ENCODE results near the gene KREMEN2. TPM values are rescaled to one million over a fixed set of nuclear protein-coding genes. Genes with fewer than 3 reads are reported as not detected.

Gene KREMEN2
- total RNA-seq, 4 donors from 2014 or later: not detected

GRCh38 chr16:2933701-2934100, 30.4 kb upstream of the KREMEN2 start:
- no peak overlapping the region for H3K27ac ChIP-seq
- WGBS, 2 donors (ENCODE audit: low coverage in 1 of 2): 73% methylated on average over 4 of the region's 22 CpGs; no CpG with 5 or more reads in 1 of the 2 donors
- no peaks in the 10 kb centered on the region for H3K27me3 ChIP-seq
- no peak for TF ChIP-seq POLR2A (IDR thresholded peaks at IDR 0.05)
- no peak for TF ChIP-seq EP300 (IDR thresholded peaks at IDR 0.05)
- TF ChIP-seq CTCF (IDR thresholded peaks at IDR 0.05): no peak
- TF ChIP-seq POLR2AphosphoS5 (IDR thresholded peaks at IDR 0.05): no peak
- H3K4me1 ChIP-seq: no peaks in the 10 kb centered on the region
- H3K36me3 ChIP-seq: peaks cover 0 to 94% of the 10 kb centered on the region in 2 donors
- no peak for ATAC-seq
- H3K4me3 ChIP-seq: no peak overlapping the region
- no peaks in the 10 kb centered on the region for H3K9me3 ChIP-seq

DNA sequence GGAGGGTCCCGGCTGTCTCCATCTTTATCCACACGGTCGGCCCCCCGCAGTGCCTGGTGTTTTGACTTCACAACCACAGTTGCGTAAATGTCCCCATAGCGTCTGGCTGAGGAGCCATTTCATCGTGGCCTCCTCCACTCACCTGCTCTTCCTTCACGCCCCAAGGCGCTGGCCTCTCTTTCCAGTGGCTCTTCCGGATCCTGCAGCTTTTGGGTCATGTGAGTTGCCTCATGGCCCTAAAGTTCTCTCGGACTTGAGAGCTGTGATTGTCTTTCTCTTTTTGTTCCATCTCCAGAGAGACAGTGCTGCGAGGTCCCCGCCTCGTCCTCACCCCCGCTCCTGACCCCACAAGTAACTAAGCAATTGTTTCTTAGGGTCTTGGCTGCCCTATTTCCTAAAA, 29.6 kb upstream of the KREMEN2 start:
- no peaks in the 10 kb centered on the region for H3K4me1 ChIP-seq
- H3K27me3 ChIP-seq: no peaks in the 10 kb centered on the region
- no peaks in the 10 kb centered on the region for H3K9me3 ChIP-seq
- TF ChIP-seq POLR2AphosphoS5 (IDR thresholded peaks at IDR 0.05) (no peak), POLR2A (IDR thresholded peaks at IDR 0.05) (no peak)
- H3K4me3 ChIP-seq: no peak overlapping the region
- H3K27ac ChIP-seq: no peak overlapping the region
- ATAC-seq: no peak
- WGBS, 2 donors (ENCODE audit: low coverage in 1 of 2): 81 to 86% methylated on average over 5 to 12 of the region's 15 CpGs
- peaks cover 0 to 94% of the 10 kb centered on the region in 2 donors for H3K36me3 ChIP-seq

- no peak for TF ChIP-seq POLR2A (IDR thresholded peaks at IDR 0.05)
- no peak for TF ChIP-seq EP300 (IDR thresholded peaks at IDR 0.05)
- TF ChIP-seq POLR2AphosphoS5 (IDR thresholded peaks at IDR 0.05): no peak
- no peak for TF ChIP-seq CTCF (IDR thresholded peaks at IDR 0.05)
- Histone ChIP-seq H3K27ac (no peak overlapping the region), H3K9me3 (no peaks in the 10 kb centered on the region), H3K36me3 (peaks cover 0 to 94% of the 10 kb centered on the region in 2 donors), H3K27me3 (no peaks in the 10 kb centered on the region), H3K4me1 (no peaks in the 10 kb centered on the region), H3K4me3 (no peak overlapping the region)
- WGBS, 2 donors (ENCODE audit: low coverage in 1 of 2): 80% methylated on average over 1 of the region's 22 CpGs; no CpG with 5 or more reads in 1 of the 2 donors
- ATAC-seq: no peak
These were observed 27.6 kb upstream of the KREMEN2 start for GRCh38 chr16:2936436-2937011.

DNA sequence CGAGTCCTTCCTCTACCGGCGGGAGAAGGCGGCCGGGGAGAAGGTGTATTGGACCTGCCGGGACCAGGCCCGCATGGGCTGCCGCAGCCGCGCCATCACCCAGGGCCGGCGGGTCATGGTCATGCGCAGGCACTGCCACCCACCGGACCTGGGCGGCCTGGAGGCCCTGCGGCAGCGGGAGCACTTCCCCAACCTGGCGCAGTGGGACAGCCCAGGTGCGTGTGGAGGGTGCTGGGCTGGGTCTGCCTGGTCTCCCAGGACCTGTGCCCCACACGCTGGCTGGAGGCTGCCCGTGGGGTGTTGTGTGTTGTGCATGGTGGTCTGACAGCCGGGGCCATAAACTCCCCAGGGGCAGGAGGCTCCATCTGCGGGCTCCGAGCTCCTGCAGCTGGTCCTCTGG, 26.9 kb upstream of the KREMEN2 start:
- Histone ChIP-seq H3K4me1 (no peaks in the 10 kb centered on the region), H3K4me3 (no peak overlapping the region), H3K9me3 (no peaks in the 10 kb centered on the region), H3K27ac (no peak overlapping the region), H3K36me3 (peaks cover 0 to 97% of the 10 kb centered on the region in 2 donors), H3K27me3 (no peaks in the 10 kb centered on the region)
- ATAC-seq: no peak
- no CpG with 5 or more reads among the region's 24 CpGs for WGBS, 2 donors (ENCODE audit: low coverage in 1 of 2)
- TF ChIP-seq EP300 (IDR thresholded peaks at IDR 0.05) (no peak), CTCF (IDR thresholded peaks at IDR 0.05) (no peak), POLR2A (IDR thresholded peaks at IDR 0.05) (no peak), POLR2AphosphoS5 (IDR thresholded peaks at IDR 0.05) (no peak)

DNA sequence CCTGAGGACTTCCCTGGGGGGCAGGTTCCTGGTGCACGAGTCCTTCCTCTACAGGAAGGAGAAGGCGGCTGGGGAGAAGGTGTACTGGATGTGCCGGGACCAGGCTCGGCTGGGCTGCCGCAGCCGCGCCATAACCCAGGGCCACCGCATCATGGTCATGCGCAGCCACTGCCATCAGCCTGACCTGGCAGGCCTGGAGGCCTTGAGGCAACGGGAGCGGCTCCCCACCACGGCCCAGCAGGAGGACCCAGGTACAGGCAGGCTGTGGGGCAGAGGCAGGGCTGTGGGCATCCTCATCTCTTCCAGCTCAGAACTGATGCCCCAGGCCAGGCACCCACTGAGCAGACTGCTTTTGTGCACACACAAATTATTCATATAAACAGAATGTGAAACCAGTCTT, 25.9 kb upstream of the KREMEN2 start:
- no peaks in the 10 kb centered on the region for H3K4me1 ChIP-seq
- 100% methylated on average over 1 of the region's 12 CpGs; no CpG with 5 or more reads in 1 of the 2 donors for WGBS, 2 donors (ENCODE audit: low coverage in 1 of 2)
- ATAC-seq: no peak
- TF ChIP-seq CTCF (IDR thresholded peaks at IDR 0.05) (no peak), POLR2A (IDR thresholded peaks at IDR 0.05) (no peak), POLR2AphosphoS5 (IDR thresholded peaks at IDR 0.05) (no peak), EP300 (IDR thresholded peaks at IDR 0.05) (no peak)
- no peak overlapping the region for H3K27ac ChIP-seq
- H3K4me3 ChIP-seq: no peak overlapping the region
- H3K27me3 ChIP-seq: no peaks in the 10 kb centered on the region
- peaks cover 0 to 98% of the 10 kb centered on the region in 2 donors for H3K36me3 ChIP-seq
- no peaks in the 10 kb centered on the region for H3K9me3 ChIP-seq
